Limb (tissue), 2 donors: ENCODE results near the gene MUC5B.
A peak's percentile ranks its signal among the peaks of the same experiment; 100 is the strongest.
"Not testable (repeated sequence)": the region's sequence is repeated elsewhere in the genome, so short reads cannot be mapped to it uniquely, and the experiment has no call there.

Source experiments
- DNase-seq, 2 donors: peaks; one replicate each; pipeline ENCODE4 v3.0.0-alpha.2; 2016; ENCODE audit errors: extremely low spot score in 2 of 2

The MUC5B gene

GRCh38 chr11:1189816-1190215 is 33.0 kb upstream of the MUC5B start:
- DNase-seq, result not testable (repeated sequence)

- not testable (repeated sequence) for DNase-seq
Measured at GRCh38 chr11:1191786-1192470, 30.9 kb upstream of the MUC5B start.

DNA sequence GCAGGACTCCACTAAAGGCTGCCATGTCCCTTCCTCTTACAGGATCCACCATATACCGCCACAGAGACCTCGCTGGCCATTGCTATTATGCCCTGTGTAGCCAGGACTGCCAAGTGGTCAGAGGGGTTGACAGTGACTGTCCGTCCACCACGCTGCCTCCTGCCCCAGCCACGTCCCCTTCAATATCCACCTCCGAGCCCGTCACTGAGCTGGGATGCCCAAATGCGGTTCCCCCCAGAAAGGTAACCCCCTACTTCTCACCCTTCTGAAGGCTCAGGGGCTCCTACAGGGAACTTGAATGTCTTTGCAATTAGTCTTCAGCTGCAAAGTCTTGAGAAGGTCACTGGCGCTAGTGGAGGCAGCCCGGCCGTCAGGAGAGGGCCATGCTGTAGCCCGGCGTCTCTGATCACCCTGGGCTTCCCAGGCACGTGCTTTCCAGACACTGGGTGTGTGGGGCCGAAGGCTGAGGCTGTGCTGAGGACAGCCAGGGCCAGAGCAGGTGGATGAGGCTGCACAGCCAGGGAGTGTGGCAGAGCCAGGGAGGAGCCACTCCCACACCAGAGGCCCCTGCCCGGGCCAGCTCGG is 30.0 kb upstream of the MUC5B start:
- no peak for DNase-seq

- peak in 1 of 2 donors; percentile 25 for DNase-seq
Measured at GRCh38 chr11:1193326-1194230, 29.3 kb upstream of the MUC5B start.

- DNase-seq, result peak in 1 of 2 donors; percentile 12
Measured at GRCh38 chr11:1194231-1194976, 28.5 kb upstream of the MUC5B start.

GRCh38 chr11:1194977-1195681 is 27.7 kb upstream of the MUC5B start:
- DNase-seq, result peak in 1 of 2 donors; percentile 20

DNA sequence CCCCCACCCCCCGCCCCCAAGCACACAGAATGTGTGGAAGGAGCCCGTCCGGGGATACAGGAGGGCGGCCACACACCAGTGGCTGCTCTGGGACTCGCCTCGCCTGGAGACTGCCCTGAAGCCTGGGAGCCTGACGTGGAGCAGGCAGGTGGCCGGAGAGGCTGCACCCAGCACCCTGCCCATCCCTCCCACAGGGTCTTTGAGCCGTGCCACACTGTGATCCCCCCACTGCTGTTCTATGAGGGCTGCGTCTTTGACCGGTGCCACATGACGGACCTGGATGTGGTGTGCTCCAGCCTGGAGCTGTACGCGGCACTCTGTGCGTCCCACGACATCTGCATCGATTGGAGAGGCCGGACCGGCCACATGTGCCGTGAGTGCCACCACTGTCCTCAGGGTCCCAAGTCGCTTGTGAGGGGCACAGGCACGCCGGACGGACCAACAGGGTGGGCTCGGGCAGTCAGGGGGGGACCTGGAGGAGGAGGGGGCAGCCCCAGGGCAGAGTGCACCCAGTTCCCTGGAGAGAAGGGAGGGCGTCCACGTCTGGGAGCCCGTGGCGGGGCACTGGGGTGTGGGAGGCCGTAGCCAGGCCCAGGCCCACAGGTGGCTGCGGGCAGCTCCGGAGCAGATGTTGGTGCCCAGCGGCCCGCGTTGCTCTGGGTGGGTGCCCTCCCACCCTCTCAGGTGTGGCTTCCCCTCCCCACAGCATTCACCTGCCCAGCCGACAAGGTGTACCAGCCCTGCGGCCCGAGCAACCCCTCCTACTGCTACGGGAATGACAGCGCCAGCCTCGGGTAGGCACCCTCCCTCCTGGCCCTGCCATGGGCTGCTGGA is 27.0 kb upstream of the MUC5B start:
- DNase-seq, result peak in 1 of 2 donors; percentile 25

- DNase-seq, result peak in 1 of 2 donors; percentile 17
Measured at GRCh38 chr11:1196516-1197391, 26.1 kb upstream of the MUC5B start.

GRCh38 chr11:1197431-1197885 is 25.4 kb upstream of the MUC5B start:
- no peak for DNase-seq

- DNase-seq, result peak in 1 of 2 donors; percentile 22
Measured at GRCh38 chr11:1197886-1198560, 24.8 kb upstream of the MUC5B start.

DNA sequence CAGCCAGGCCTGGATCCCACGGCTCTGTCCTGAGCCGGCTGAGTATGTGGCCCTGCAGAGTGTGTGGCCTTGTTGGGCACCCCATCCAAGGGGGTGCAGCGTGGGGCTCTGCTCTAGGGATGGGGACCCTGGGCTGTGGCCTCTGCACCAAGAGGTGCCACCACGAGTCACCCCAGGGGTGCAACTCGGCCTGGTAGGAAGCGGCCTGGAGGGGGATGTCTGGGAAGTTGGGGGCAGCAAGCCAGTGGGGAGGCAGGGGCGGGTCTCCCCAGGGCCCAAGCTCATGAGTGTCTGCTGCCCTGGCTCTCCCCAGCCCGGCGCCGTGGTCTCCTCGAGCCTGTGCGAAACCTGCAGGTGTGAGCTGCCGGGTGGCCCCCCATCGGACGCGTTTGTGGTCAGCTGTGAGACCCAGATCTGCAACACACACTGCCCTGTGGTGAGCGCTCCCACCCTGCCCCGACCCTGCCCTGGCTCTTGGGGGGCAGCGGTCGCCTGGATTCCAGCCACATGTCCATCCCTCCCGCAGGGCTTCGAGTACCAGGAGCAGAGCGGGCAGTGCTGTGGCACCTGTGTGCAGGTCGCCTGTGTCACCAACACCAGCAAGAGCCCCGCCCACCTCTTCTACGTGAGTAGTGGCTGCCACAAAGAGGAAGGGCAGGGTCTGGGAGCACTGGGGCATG is 24.2 kb upstream of the MUC5B start:
- DNase-seq, result peak in 1 of 2 donors; percentile 26

GRCh38 chr11:1199241-1199750 is 23.6 kb upstream of the MUC5B start:
- DNase-seq, result no peak

DNA sequence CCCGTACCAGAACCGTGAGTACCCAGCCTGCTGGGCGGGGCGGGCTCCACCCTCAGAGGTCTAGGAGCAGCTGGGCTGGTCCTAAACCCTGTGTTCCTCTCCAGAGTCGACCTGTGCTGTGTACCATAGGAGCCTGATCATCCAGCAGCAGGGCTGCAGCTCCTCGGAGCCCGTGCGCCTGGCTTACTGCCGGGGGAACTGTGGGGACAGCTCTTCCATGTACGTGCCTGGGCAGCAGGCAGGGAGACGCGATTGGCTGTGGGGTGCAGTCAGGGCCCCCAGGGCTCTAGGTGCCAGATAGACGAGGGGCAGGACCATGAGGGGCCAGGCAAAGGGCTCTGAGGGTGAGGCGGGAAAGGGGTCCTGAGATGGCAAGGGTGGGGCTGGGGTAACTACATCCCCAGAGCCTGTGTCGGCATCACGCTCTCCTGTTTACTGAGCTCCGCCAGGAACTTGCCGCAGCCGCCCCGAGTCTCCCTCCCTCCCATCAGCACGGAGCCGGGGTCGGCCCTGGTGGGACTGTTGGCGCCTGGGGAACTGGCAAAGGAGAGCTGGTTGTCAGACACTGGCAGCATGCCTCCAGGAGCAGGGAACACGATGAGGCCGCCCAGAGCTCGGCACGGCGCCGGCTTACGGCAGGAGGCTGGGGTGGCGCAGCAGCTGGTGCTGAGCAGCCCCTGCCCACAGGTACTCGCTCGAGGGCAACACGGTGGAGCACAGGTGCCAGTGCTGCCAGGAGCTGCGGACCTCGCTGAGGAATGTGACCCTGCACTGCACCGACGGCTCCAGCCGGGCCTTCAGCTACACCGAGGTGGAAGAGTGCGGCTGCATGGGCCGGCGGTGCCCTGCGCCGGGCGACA is 22.9 kb upstream of the MUC5B start:
- peak in 1 of 2 donors; percentile 23 for DNase-seq

- peak in 1 of 2 donors; percentile 23 for DNase-seq
Measured at GRCh38 chr11:1200611-1201191, 22.2 kb upstream of the MUC5B start.

DNA sequence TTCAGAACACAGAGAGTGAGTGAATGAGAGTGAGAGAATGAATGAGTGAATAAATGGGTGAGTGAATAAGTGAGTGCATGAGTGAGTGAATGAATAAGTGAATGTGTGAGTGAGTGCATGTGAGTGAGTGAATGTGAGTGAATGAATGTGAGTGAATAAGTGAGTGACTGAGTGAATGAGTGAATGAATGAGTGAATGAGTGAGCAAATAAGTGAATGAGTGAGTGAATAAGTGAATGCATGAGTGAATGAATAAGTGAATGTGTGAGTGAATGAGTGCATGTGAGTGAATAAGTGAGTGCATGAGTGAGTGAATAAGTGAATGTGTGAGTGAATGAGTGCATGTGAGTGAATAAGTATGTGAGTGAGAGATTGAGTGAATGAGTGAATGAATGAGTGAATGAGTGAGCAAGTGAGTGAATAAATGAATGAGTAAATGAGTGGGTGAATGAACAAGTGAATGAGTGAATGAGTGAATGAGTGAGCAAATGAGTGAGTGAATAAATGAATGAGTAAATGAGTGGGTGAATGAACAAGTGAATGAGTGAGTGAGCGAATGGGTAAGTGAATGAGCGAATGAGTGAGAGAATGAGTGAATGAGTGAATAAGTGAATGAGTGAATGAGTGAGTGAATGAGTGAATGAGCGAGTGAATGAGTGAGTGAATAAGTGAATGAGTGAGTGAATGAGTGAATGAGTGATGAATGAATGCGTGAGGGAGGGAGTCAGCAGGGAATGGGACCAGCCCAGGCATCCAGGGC is 21.3 kb upstream of the MUC5B start:
- no peak for DNase-seq
